ENCODE data around the gene KDM1B. TPM values are rescaled to one million over a fixed set of nuclear protein-coding genes. Genes with fewer than 3 reads are reported as not detected.
"Not testable (repeated sequence)": the region's sequence is repeated elsewhere in the genome, so short reads cannot be mapped to it uniquely, and the experiment has no call there.

KDM1B gene
- total and polyA plus RNA-seq, 5 donors from 2014 or later: 0.94 to 13.1 (median 3.2) TPM

DNA sequence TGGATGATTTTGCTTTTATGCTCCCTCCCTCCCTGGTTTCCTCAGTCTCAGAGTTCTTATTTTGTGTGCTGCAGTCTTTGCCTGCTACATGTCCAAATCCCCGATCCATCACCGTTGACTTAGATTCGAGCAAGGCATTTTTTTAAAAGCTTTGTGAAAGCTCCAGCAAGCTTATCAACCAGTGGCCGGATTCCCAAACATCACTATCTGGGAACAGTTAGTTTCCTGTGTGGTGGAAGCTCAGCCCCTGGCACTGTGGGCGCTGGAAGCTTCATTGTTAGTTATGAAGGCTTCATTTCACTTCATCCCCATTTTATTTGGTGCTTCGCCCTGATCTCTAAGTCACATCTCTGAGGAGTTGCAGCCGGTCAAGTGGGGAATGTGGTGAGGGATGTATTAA lies 64.4 kb downstream of the KDM1B start:
- Histone ChIP-seq H3K27me3 (ENCODE audit: control insufficient read depth, insufficient read depth, low read length) (no peaks in the 10 kb centered on the region), H3K27ac (ENCODE audit: insufficient read depth, low read length, poor library complexity, severe bottlenecking) (no peak overlapping the region), H3K4me1 (ENCODE audit: control insufficient read depth, insufficient read depth, low read length, poor library complexity, severe bottlenecking) (no peaks in the 10 kb centered on the region), H3K36me3 (ENCODE audit: control insufficient read depth, insufficient read depth, low read length) (peaks cover 52% of the 10 kb centered on the region), H3K9me3 (ENCODE audit: control insufficient read depth in 2 of 2, low read length in 2 of 2) (no peaks in the 10 kb centered on the region), H3K4me3 (ENCODE audit: low read depth, low read length) (no peak overlapping the region)
- Mint-ChIP-seq H3K9me3 (peaks cover 0 to 4% (median 0%) of the 10 kb centered on the region in 7 donors), H3K27ac (peak overlapping the region in 1 of 3 donors; percentile 67), H3K27me3 (no peaks in the 10 kb centered on the region), H3K4me1 (peaks cover 2 to 19% (median 7%) of the 10 kb centered on the region in 4 donors), H3K4me3 (no peak overlapping the region), H3K36me3 (peaks cover 49% of the 10 kb centered on the region)
- DNase-seq (no peak), ATAC-seq (ENCODE audit: low read depth in 2 of 2) (no peak)

DNA sequence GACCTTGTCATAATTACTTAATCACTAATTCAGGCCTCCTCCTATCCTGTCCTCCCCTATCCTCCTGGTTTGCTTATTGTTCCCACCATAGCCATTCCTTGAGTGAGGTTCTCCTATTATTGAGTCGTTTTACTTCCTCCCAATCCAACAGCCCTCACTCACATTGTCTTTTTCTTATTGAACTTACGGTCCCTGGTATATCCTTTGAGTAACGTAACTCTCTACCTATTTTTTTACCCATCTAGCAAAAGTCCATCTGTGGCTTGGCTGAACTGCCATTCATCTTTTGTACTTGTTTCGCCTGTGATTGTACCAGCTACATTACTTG lies 66.0 kb downstream of the KDM1B start:
- Mint-ChIP-seq H3K36me3 (peaks cover 41% of the 10 kb centered on the region), H3K4me1 (peaks cover 2 to 18% (median 8%) of the 10 kb centered on the region in 4 donors), H3K27ac (peak overlapping the region in 1 of 3 donors; percentile 88), H3K27me3 (no peaks in the 10 kb centered on the region), H3K4me3 (no peak overlapping the region), H3K9me3 (peaks cover 0 to 4% (median 0%) of the 10 kb centered on the region in 7 donors)
- DNase-seq: no peak
- Histone ChIP-seq H3K27ac (ENCODE audit: insufficient read depth, low read length, poor library complexity, severe bottlenecking) (no peak overlapping the region), H3K36me3 (ENCODE audit: control insufficient read depth, insufficient read depth, low read length) (peaks cover 61% of the 10 kb centered on the region), H3K4me1 (ENCODE audit: control insufficient read depth, insufficient read depth, low read length, poor library complexity, severe bottlenecking) (no peaks in the 10 kb centered on the region), H3K9me3 (ENCODE audit: control insufficient read depth in 2 of 2, low read length in 2 of 2) (no peaks in the 10 kb centered on the region), H3K27me3 (ENCODE audit: control insufficient read depth, insufficient read depth, low read length) (no peaks in the 10 kb centered on the region), H3K4me3 (ENCODE audit: low read depth, low read length) (no peak overlapping the region)
- no peak for ATAC-seq (ENCODE audit: low read depth in 2 of 2)

DNA sequence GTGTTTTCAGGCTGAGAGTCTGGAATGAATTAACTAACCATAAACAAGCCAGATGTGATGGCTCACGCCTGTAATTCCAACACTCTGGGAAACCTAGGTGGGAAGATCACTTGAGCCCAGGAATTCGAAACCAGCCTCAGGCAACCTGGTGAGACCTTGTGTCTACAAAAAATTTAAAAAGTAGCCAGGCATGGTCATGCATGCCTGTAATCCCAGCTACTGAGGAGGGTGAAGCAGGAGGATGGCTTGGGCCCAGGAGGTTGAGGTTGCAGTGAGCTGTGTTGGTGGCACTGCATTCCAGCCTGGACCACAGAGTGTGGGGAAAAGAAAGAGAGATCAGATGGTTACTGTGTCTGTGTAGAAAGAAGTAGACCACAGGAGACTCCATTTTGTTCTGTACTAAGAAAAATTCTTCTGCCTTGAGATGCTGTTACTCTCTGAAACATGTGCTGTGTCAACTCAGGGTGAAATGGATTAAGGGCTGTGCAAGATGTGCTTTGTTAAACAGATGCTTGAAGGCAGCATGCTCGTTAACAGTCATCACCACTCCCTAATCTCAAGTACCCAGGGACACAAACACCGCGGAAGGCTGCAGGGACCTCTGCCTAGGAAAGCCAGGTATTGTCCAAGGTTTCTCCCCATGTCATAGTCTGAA lies 71.4 kb downstream of the KDM1B start:
- not testable (repeated sequence) for H3K27ac ChIP-seq (ENCODE audit: insufficient read depth, low read length, poor library complexity, severe bottlenecking); DNase-seq; H3K4me3 ChIP-seq (ENCODE audit: low read depth, low read length); H3K4me1 ChIP-seq (ENCODE audit: control insufficient read depth, insufficient read depth, low read length, poor library complexity, severe bottlenecking); H3K27ac Mint-ChIP-seq; H3K9me3 ChIP-seq (ENCODE audit: control insufficient read depth in 2 of 2, low read length in 2 of 2); H3K4me1 Mint-ChIP-seq; H3K27me3 ChIP-seq (ENCODE audit: control insufficient read depth, insufficient read depth, low read length); ATAC-seq (ENCODE audit: low read depth in 2 of 2); H3K4me3 Mint-ChIP-seq; H3K27me3 Mint-ChIP-seq
- Mint-ChIP-seq H3K9me3 (peaks cover 0 to 19% (median 5%) of the 10 kb centered on the region in 7 donors), H3K36me3 (peaks cover 40% of the 10 kb centered on the region)
- peaks cover 64% of the 10 kb centered on the region for H3K36me3 ChIP-seq (ENCODE audit: control insufficient read depth, insufficient read depth, low read length)

DNA sequence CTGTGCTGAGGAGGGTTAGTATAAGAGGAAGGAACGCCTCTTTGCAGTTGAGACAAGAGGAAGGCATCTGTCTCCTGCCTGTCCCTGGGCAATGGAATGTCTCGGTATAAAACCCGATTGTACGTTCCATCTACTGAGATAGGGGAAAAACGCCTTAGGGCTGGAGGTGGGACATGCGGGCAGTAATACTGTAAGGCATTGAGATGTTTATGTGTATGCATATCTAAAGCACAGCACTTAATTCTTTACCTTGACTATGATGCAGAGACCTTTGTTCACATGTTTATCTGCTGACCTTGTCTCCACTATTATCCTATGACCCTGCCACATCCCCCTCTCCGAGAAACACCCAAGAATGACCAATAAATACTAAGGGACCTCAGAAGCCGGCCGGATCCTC lies 71.9 kb downstream of the KDM1B start:
- Mint-ChIP-seq H3K9me3 (peaks cover 0 to 25% (median 9%) of the 10 kb centered on the region in 7 donors), H3K27ac (peak overlapping the region in 1 of 3 donors; percentile 17), H3K36me3 (peaks cover 44% of the 10 kb centered on the region), H3K4me1 (peaks cover 3 to 11% (median 5%) of the 10 kb centered on the region in 4 donors)
- not testable (repeated sequence) for H3K9me3 ChIP-seq (ENCODE audit: control insufficient read depth in 2 of 2, low read length in 2 of 2); H3K4me3 ChIP-seq (ENCODE audit: low read depth, low read length); H3K27ac ChIP-seq (ENCODE audit: insufficient read depth, low read length, poor library complexity, severe bottlenecking); H3K4me1 ChIP-seq (ENCODE audit: control insufficient read depth, insufficient read depth, low read length, poor library complexity, severe bottlenecking); ATAC-seq (ENCODE audit: low read depth in 2 of 2); H3K4me3 Mint-ChIP-seq; H3K27me3 ChIP-seq (ENCODE audit: control insufficient read depth, insufficient read depth, low read length); DNase-seq; H3K27me3 Mint-ChIP-seq
- peaks cover 62% of the 10 kb centered on the region for H3K36me3 ChIP-seq (ENCODE audit: control insufficient read depth, insufficient read depth, low read length)

DNA sequence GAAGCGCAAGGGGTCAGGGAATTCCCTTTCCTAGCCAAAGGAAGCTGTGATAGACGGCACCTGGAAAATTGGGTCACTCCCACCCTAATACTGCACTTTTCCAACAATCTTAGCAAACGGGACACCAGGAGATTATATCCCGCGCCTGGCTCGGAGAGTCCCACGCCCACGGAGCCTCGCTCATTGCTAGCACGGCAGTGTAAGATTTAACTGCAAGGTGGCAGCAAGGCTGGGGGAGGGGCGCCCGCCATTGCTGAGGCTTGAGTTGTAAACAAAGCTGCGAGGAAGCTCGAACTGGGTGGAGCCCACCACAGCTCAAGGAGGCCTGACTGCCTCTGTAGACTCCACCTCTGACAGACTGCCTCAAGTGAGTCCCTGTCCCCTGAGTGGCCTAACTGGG lies 73.4 kb downstream of the KDM1B start:
- not testable (repeated sequence) for H3K4me3 ChIP-seq (ENCODE audit: low read depth, low read length); H3K27ac Mint-ChIP-seq; H3K27ac ChIP-seq (ENCODE audit: insufficient read depth, low read length, poor library complexity, severe bottlenecking); H3K27me3 ChIP-seq (ENCODE audit: control insufficient read depth, insufficient read depth, low read length); H3K9me3 ChIP-seq (ENCODE audit: control insufficient read depth in 2 of 2, low read length in 2 of 2); H3K4me3 Mint-ChIP-seq; H3K4me1 ChIP-seq (ENCODE audit: control insufficient read depth, insufficient read depth, low read length, poor library complexity, severe bottlenecking); H3K27me3 Mint-ChIP-seq; ATAC-seq (ENCODE audit: low read depth in 2 of 2); DNase-seq
- H3K36me3 Mint-ChIP-seq: peaks cover 55% of the 10 kb centered on the region
- peaks cover 55% of the 10 kb centered on the region for H3K36me3 ChIP-seq (ENCODE audit: control insufficient read depth, insufficient read depth, low read length)
- H3K9me3 Mint-ChIP-seq: peaks cover 0 to 33% (median 10%) of the 10 kb centered on the region in 7 donors
- H3K4me1 Mint-ChIP-seq: peaks cover 6 to 17% (median 11%) of the 10 kb centered on the region in 4 donors

DNA sequence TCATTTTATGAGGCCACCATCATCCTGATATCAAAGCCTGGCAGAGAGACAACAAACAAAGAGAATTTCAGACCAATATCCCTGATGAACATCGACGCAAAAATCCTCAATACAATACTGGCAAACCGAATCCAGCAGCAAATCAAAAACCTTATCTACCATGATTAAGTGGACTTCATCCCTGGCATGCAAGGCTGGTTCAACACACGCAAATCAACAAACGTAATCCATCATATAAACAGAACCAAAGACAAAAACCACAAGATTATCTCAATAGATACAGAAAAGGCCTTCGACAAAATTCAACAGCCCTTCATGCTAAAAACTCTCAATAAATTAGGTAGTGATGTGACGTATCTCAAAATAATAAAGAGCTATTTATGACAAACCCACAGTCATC lies 76.6 kb downstream of the KDM1B start:
- H3K36me3 Mint-ChIP-seq: peaks cover 79% of the 10 kb centered on the region
- H3K4me3 Mint-ChIP-seq; H3K27me3 ChIP-seq (ENCODE audit: control insufficient read depth, insufficient read depth, low read length); H3K4me3 ChIP-seq (ENCODE audit: low read depth, low read length); H3K4me1 ChIP-seq (ENCODE audit: control insufficient read depth, insufficient read depth, low read length, poor library complexity, severe bottlenecking); DNase-seq; H3K9me3 ChIP-seq (ENCODE audit: control insufficient read depth in 2 of 2, low read length in 2 of 2); H3K27me3 Mint-ChIP-seq; H3K27ac ChIP-seq (ENCODE audit: insufficient read depth, low read length, poor library complexity, severe bottlenecking); ATAC-seq (ENCODE audit: low read depth in 2 of 2): not testable (repeated sequence)
- peaks cover 11 to 22% (median 16%) of the 10 kb centered on the region in 4 donors for H3K4me1 Mint-ChIP-seq
- peak overlapping the region in 1 of 3 donors; percentile 62 for H3K27ac Mint-ChIP-seq
- H3K9me3 Mint-ChIP-seq: peaks cover 7 to 40% (median 18%) of the 10 kb centered on the region in 7 donors
- peaks cover 52% of the 10 kb centered on the region for H3K36me3 ChIP-seq (ENCODE audit: control insufficient read depth, insufficient read depth, low read length)

DNA sequence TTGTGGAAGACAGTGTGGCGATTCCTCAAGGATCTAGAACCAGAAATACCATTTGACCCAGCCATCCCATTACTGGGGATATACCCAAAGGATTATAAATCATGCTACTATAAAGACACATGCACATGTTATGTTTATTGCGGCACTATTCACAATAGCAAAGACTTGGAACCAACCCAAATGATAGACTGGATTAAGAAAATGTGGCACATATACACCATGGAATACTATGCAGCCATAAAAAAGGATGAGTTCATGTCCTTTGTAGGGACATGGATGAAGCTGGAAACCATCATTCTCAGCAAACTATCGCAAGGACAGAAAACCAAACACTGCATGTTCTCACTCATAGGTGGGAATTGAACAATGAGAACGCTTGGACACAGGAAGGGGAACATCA lies 78.5 kb downstream of the KDM1B start:
- H3K36me3 ChIP-seq (ENCODE audit: control insufficient read depth, insufficient read depth, low read length): peaks cover 46% of the 10 kb centered on the region
- peaks cover 7 to 40% (median 18%) of the 10 kb centered on the region in 7 donors for H3K9me3 Mint-ChIP-seq
- H3K36me3 Mint-ChIP-seq: peaks cover 80% of the 10 kb centered on the region
- H3K27ac Mint-ChIP-seq: peak overlapping the region in 1 of 3 donors; percentile 8
- not testable (repeated sequence) for H3K4me1 ChIP-seq (ENCODE audit: control insufficient read depth, insufficient read depth, low read length, poor library complexity, severe bottlenecking); ATAC-seq (ENCODE audit: low read depth in 2 of 2); H3K4me3 Mint-ChIP-seq; H3K27ac ChIP-seq (ENCODE audit: insufficient read depth, low read length, poor library complexity, severe bottlenecking); H3K27me3 ChIP-seq (ENCODE audit: control insufficient read depth, insufficient read depth, low read length); H3K9me3 ChIP-seq (ENCODE audit: control insufficient read depth in 2 of 2, low read length in 2 of 2); DNase-seq; H3K4me3 ChIP-seq (ENCODE audit: low read depth, low read length); H3K27me3 Mint-ChIP-seq
- H3K4me1 Mint-ChIP-seq: peaks cover 15 to 22% (median 19%) of the 10 kb centered on the region in 4 donors

DNA sequence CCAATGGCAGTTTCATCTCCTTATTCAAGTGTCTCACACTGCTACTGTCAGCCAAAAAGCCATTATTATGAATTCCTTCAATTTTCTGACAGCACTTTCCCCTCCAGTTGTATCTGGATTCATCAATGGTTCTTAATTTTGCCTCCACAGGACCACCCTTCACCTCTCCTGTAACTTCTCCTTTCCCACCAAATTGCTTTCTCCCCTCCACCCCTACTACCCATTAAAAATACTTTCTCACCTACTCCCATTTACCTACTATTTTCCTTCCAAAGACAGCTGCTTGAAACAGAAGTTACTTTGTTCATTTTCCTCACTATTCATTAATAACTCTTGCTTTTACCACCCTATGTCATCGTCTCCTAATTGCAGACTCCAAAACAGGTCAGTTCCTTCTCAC lies 79.3 kb downstream of the KDM1B start:
- H3K27me3 ChIP-seq (ENCODE audit: control insufficient read depth, insufficient read depth, low read length): no peaks in the 10 kb centered on the region
- no peak for ATAC-seq (ENCODE audit: low read depth in 2 of 2)
- H3K9me3 ChIP-seq (ENCODE audit: control insufficient read depth in 2 of 2, low read length in 2 of 2): peaks cover 0 to 2% of the 10 kb centered on the region in 2 experiments
- H3K4me3 Mint-ChIP-seq: no peak overlapping the region
- H3K27ac ChIP-seq (ENCODE audit: insufficient read depth, low read length, poor library complexity, severe bottlenecking): no peak overlapping the region
- peaks cover 15 to 22% (median 20%) of the 10 kb centered on the region in 4 donors for H3K4me1 Mint-ChIP-seq
- peaks cover 43% of the 10 kb centered on the region for H3K36me3 ChIP-seq (ENCODE audit: control insufficient read depth, insufficient read depth, low read length)
- peaks cover 76% of the 10 kb centered on the region for H3K36me3 Mint-ChIP-seq
- no peak overlapping the region for H3K4me3 ChIP-seq (ENCODE audit: low read depth, low read length)
- no peaks in the 10 kb centered on the region for H3K4me1 ChIP-seq (ENCODE audit: control insufficient read depth, insufficient read depth, low read length, poor library complexity, severe bottlenecking)
- peak overlapping the region; percentile 0 to 70 (median 33) for H3K27ac Mint-ChIP-seq
- no peaks in the 10 kb centered on the region for H3K27me3 Mint-ChIP-seq
- no peak for DNase-seq
- H3K9me3 Mint-ChIP-seq: peaks cover 7 to 36% (median 18%) of the 10 kb centered on the region in 7 donors
